WTC11 (cell line): ENCODE results near the gene PDE8A. TPM values are rescaled to one million over a fixed set of nuclear protein-coding genes. Genes with fewer than 3 reads are reported as not detected.

Experiments
- ATAC-seq: fragments of 200-7000 bp; cut with Tn5 transposase; 2 replicates; pipeline ENCODE4 v1.10.0; 2021; ENCODE audit warnings: mild to moderate bottlenecking, moderate library complexity
- CTCF ChIA-PET: fragments of 300-600 bp; sonication (Branson Sonifier 250); formaldehyde crosslinking; loops from one replicate; lab custom pipeline; 2021; ENCODE audit warnings: antibody characterized with exemption; lab: Charles Lee
- POLR2A ChIA-PET: fragments of 350-600 bp; sonication (Branson Sonifier 250); formaldehyde crosslinking; loops from one replicate; lab custom pipeline; 2021; ENCODE audit warnings: antibody characterized with exemption; lab: Charles Lee
- DNase-seq: peaks from one replicate; pipeline ENCODE4 v3.0.0; 2021; ENCODE audit warnings: low spot score
- H3K27ac Mint-ChIP-seq: 2 replicates; pipeline ENCODE4 v1.8.0; 2021; ENCODE audit warnings: mixed read lengths
- H3K27me3 Mint-ChIP-seq: 2 replicates; pipeline ENCODE4 v1.8.0; 2021; ENCODE audit warnings: low read depth, mild to moderate bottlenecking, moderate library complexity, mixed read lengths
- H3K36me3 Mint-ChIP-seq: 2 replicates; pipeline ENCODE4 v1.8.0; 2021; ENCODE audit warnings: mixed read lengths
- H3K4me1 Mint-ChIP-seq: 2 replicates; pipeline ENCODE4 v1.8.0; 2022; ENCODE audit warnings: mixed read lengths
- H3K4me3 Mint-ChIP-seq: 2 replicates; pipeline ENCODE4 v1.8.0; 2021; ENCODE audit warnings: mild to moderate bottlenecking, moderate library complexity, mixed read lengths
- H3K9me3 Mint-ChIP-seq: 2 replicates; pipeline ENCODE4 v1.8.0; 2021; ENCODE audit warnings: mixed read lengths
- CBFB ChIP-seq: sonication (generic); formaldehyde crosslinking; IDR thresholded peaks from 2 replicates; pipeline ENCODE4 v1.8.1; 2022; ENCODE audit warnings: mild to moderate bottlenecking, low read depth, missing genetic modification reagents
- ELF4 ChIP-seq: sonication (generic); formaldehyde crosslinking; IDR thresholded peaks from 2 replicates; pipeline ENCODE4 v1.8.1; 2022; ENCODE audit warnings: low read depth, mild to moderate bottlenecking, moderate library complexity, missing genetic modification reagents
- ESRRA ChIP-seq: sonication (generic); formaldehyde crosslinking; IDR thresholded peaks from 2 replicates; pipeline ENCODE4 v1.8.1; 2022; ENCODE audit warnings: mild to moderate bottlenecking, missing genetic modification reagents, borderline replicate concordance
- FOXK1 ChIP-seq: sonication (generic); formaldehyde crosslinking; IDR thresholded peaks from 2 replicates; pipeline ENCODE4 v1.8.0; 2022; ENCODE audit warnings: mild to moderate bottlenecking, moderate library complexity, missing genetic modification reagents
- FOXP1 ChIP-seq: sonication (generic); formaldehyde crosslinking; IDR thresholded peaks from 2 replicates; pipeline ENCODE4 v1.8.0; 2022; ENCODE audit warnings: missing genetic modification reagents, mild to moderate bottlenecking, moderate library complexity, borderline replicate concordance
- IRF2 ChIP-seq: sonication (generic); formaldehyde crosslinking; IDR thresholded peaks from 2 replicates; pipeline ENCODE4 v1.8.0; 2022; ENCODE audit warnings: low read depth, missing genetic modification reagents, borderline replicate concordance
- MXD4 ChIP-seq: fragments of 250-450 bp; sonication (Bioruptor Pico); IDR thresholded peaks from 2 replicates; pipeline ENCODE4 v1.8.0; 2021; ENCODE audit warnings: mild to moderate bottlenecking, moderate library complexity, borderline replicate concordance
- NFATC4 ChIP-seq: fragments of 250-450 bp; sonication (Bioruptor Pico); IDR thresholded peaks from 2 replicates; pipeline ENCODE4 v1.9.0; 2021; ENCODE audit warnings: mild to moderate bottlenecking
- RELA ChIP-seq: sonication (generic); formaldehyde crosslinking; IDR thresholded peaks from 2 replicates; pipeline ENCODE4 v1.8.1; 2022; ENCODE audit warnings: missing genetic modification reagents, mild to moderate bottlenecking, borderline replicate concordance
- TEAD4 ChIP-seq: sonication (generic); formaldehyde crosslinking; IDR thresholded peaks from 2 replicates; pipeline ENCODE4 v1.8.0; 2022; ENCODE audit warnings: mild to moderate bottlenecking, missing genetic modification reagents
- ZNF263 ChIP-seq: sonication (generic); formaldehyde crosslinking; IDR thresholded peaks from 2 replicates; pipeline ENCODE4 v1.8.1; 2022; ENCODE audit warnings: low read depth, mild to moderate bottlenecking, moderate library complexity, missing genetic modification reagents
- total RNA-seq: library from RNA; stranded (reverse); gene quantifications from 3 replicates; pipeline ENCODE4 v1.2.3, GENCODE V29; 2021
- TF ChIP-seq, protein P1 (sequence below): sonication (generic); formaldehyde crosslinking; IDR thresholded peaks from 2 replicates; pipeline ENCODE4 v1.8.1; 2023; ENCODE audit warnings: mild to moderate bottlenecking, missing genetic modification reagents, moderate library complexity
- TF ChIP-seq, protein P2 (sequence below): sonication (generic); formaldehyde crosslinking; IDR thresholded peaks from 2 replicates; pipeline ENCODE4 v1.8.0; 2023; ENCODE audit warnings: missing genetic modification reagents, mild to moderate bottlenecking, borderline replicate concordance
- TF ChIP-seq, protein P3 (sequence below): sonication (generic); formaldehyde crosslinking; IDR thresholded peaks from 2 replicates; pipeline ENCODE4 v1.8.1; 2022; ENCODE audit warnings: mild to moderate bottlenecking, missing genetic modification reagents, moderate library complexity, borderline replicate concordance
- TF ChIP-seq, protein P4 (sequence below): sonication (generic); formaldehyde crosslinking; IDR thresholded peaks from 2 replicates; pipeline ENCODE4 v1.8.0; 2022; ENCODE audit warnings: mild to moderate bottlenecking, missing genetic modification reagents
- TF ChIP-seq, protein P5 (sequence below): sonication (generic); formaldehyde crosslinking; IDR thresholded peaks from 2 replicates; pipeline ENCODE4 v1.8.1; 2022; ENCODE audit warnings: mild to moderate bottlenecking, moderate library complexity, missing genetic modification reagents
- TF ChIP-seq, protein P6 (sequence below): sonication (generic); formaldehyde crosslinking; IDR thresholded peaks from 2 replicates; pipeline ENCODE4 v1.8.0; 2023; ENCODE audit warnings: missing genetic modification reagents
- TF ChIP-seq, protein P7 (sequence below): sonication (generic); formaldehyde crosslinking; IDR thresholded peaks from 2 replicates; pipeline ENCODE4 v1.8.1; 2023; ENCODE audit warnings: mild to moderate bottlenecking, missing genetic modification reagents, moderate library complexity
- TF ChIP-seq, protein P8 (sequence below): sonication (generic); formaldehyde crosslinking; IDR thresholded peaks from 2 replicates; pipeline ENCODE4 v1.8.1; 2022; ENCODE audit warnings: missing genetic modification reagents, borderline replicate concordance

PDE8A gene
- total RNA-seq, 1 experiment from 2014 or later, result 13.9 TPM

DNA sequence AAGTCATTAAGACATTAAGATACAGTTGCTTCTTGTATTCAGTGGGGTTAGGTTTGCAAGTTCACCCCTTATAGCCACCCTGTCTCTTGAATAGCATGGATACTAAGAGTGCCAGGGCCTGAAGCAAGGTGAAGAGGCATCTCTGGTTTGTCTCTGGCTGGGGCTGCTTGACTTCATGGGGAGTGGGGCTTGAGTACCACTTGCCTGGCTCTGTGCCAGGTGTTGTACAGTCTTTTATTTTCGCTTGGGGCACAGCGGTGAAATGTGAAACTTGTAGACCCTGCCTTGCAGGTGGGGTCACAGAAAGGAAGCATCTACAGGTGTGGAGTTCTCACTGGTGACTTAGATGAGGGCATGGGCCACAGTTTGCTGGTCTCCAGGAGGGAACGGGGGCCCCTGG, 152.1 kb downstream of the PDE8A start (continued):
- TF ChIP-seq, protein P1, sequence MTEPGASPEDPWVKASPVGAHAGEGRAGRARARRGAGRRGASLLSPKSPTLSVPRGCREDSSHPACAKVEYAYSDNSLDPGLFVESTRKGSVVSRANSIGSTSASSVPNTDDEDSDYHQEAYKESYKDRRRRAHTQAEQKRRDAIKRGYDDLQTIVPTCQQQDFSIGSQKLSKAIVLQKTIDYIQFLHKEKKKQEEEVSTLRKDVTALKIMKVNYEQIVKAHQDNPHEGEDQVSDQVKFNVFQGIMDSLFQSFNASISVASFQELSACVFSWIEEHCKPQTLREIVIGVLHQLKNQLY (CRISPR knock-in tag), result no peak
- TF ChIP-seq, protein P2, sequence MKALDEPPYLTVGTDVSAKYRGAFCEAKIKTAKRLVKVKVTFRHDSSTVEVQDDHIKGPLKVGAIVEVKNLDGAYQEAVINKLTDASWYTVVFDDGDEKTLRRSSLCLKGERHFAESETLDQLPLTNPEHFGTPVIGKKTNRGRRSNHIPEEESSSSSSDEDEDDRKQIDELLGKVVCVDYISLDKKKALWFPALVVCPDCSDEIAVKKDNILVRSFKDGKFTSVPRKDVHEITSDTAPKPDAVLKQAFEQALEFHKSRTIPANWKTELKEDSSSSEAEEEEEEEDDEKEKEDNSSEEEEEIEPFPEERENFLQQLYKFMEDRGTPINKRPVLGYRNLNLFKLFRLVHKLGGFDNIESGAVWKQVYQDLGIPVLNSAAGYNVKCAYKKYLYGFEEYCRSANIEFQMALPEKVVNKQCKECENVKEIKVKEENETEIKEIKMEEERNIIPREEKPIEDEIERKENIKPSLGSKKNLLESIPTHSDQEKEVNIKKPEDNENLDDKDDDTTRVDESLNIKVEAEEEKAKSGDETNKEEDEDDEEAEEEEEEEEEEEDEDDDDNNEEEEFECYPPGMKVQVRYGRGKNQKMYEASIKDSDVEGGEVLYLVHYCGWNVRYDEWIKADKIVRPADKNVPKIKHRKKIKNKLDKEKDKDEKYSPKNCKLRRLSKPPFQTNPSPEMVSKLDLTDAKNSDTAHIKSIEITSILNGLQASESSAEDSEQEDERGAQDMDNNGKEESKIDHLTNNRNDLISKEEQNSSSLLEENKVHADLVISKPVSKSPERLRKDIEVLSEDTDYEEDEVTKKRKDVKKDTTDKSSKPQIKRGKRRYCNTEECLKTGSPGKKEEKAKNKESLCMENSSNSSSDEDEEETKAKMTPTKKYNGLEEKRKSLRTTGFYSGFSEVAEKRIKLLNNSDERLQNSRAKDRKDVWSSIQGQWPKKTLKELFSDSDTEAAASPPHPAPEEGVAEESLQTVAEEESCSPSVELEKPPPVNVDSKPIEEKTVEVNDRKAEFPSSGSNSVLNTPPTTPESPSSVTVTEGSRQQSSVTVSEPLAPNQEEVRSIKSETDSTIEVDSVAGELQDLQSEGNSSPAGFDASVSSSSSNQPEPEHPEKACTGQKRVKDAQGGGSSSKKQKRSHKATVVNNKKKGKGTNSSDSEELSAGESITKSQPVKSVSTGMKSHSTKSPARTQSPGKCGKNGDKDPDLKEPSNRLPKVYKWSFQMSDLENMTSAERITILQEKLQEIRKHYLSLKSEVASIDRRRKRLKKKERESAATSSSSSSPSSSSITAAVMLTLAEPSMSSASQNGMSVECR (CRISPR knock-in tag), result no peak
- TF ChIP-seq CBFB (CRISPR knock-in tag) (no peak), MXD4 (CRISPR knock-in tag) (no peak)
- TF ChIP-seq, protein P3, sequence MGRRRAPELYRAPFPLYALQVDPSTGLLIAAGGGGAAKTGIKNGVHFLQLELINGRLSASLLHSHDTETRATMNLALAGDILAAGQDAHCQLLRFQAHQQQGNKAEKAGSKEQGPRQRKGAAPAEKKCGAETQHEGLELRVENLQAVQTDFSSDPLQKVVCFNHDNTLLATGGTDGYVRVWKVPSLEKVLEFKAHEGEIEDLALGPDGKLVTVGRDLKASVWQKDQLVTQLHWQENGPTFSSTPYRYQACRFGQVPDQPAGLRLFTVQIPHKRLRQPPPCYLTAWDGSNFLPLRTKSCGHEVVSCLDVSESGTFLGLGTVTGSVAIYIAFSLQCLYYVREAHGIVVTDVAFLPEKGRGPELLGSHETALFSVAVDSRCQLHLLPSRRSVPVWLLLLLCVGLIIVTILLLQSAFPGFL (CRISPR knock-in tag), result no peak

DNA sequence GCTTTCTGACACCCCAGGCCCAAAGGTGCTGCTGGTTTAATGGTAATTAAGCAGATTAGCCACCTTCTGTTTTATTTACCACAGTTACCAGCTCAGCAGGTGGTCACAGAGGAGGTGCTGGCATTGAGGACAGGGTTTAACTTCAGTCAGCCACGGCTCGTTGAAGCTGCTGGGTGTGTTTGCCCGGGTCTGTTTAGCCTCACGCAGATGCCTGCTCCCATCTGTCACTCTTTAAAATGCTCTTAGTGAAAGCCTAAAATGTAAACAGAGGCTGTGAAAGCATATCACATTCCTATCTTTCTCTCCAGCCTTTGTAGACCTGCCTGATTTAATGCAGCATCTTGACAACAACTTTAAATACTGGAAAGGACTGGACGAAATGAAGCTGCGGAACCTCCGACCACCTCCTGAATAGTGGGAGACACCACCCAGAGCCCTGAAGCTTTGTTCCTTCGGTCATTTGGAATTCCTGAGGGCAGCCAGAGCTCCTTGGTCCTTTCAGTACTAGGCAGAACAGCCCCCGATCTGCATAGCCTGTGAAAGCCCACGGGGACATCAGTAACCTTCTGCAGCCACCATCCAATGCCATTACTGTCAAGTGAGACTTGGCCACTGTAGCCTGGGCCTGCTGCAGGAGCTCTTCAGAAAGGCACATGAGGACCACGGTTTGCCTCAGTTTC, 156.0 kb downstream of the PDE8A start:
- Mint-ChIP-seq H3K36me3 (peaks cover 5% of the 10 kb centered on the region), H3K27ac (no peak overlapping the region), H3K4me3 (no peak overlapping the region), H3K4me1 (peaks cover 15% of the 10 kb centered on the region), H3K9me3 (no peaks in the 10 kb centered on the region; the same call in 1 of the 2 replicates), H3K27me3 (no peaks in the 10 kb centered on the region)
- ChIA-PET POLR2A (no interaction called here), CTCF (interaction anchor here (1.6 kb wide), 1 partner anchor 31 kb away, joined by 9 read pairs; no protein-coding TSS in a partner anchor)
- TF ChIP-seq FOXP1 (CRISPR knock-in tag) (no peak), ZNF263 (CRISPR knock-in tag) (no peak), IRF2 (CRISPR knock-in tag) (no peak), ELF4 (CRISPR knock-in tag) (no peak), ESRRA (CRISPR knock-in tag) (no peak)
- TF ChIP-seq, protein P4, sequence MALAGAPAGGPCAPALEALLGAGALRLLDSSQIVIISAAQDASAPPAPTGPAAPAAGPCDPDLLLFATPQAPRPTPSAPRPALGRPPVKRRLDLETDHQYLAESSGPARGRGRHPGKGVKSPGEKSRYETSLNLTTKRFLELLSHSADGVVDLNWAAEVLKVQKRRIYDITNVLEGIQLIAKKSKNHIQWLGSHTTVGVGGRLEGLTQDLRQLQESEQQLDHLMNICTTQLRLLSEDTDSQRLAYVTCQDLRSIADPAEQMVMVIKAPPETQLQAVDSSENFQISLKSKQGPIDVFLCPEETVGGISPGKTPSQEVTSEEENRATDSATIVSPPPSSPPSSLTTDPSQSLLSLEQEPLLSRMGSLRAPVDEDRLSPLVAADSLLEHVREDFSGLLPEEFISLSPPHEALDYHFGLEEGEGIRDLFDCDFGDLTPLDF, result no peak
- TF ChIP-seq, protein P1 (CRISPR knock-in tag), result no peak
- DNase-seq (no peak), ATAC-seq (peak; percentile 48)

DNA sequence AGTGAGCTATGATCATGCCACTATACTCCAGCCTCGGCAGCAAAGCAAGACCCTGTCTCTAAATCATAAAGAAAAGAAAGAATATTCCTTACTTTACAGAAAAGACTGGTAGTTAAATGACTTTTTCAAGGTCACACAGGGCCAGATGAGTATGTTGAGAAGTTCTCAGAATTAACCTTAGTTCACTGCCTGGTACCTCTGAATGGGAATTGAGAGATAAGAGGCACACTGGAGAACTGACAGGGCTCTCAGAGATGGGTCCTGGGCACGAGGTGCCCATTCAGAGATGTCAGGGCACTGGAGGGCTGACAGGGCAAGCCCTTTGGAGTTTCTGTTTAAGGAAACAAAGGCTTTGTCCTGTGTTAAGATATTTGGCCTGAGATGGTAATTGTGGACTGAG, 157.7 kb downstream of the PDE8A start:
- ChIA-PET CTCF (no interaction called here), POLR2A (no interaction called here)
- ATAC-seq (no peak), DNase-seq (no peak)
- H3K27ac Mint-ChIP-seq, result no peak overlapping the region
- peaks cover 15% of the 10 kb centered on the region for H3K4me1 Mint-ChIP-seq
- peaks cover under 1% of the 10 kb centered on the region; the same call in 1 of the 2 replicates for H3K9me3 Mint-ChIP-seq
- H3K27me3 Mint-ChIP-seq, result no peaks in the 10 kb centered on the region
- no peaks in the 10 kb centered on the region for H3K36me3 Mint-ChIP-seq
- H3K4me3 Mint-ChIP-seq, result no peak overlapping the region
- no peak for TF ChIP-seq NFATC4 (CRISPR knock-in tag)
- TF ChIP-seq RELA, result no peak
- TF ChIP-seq, protein P5, sequence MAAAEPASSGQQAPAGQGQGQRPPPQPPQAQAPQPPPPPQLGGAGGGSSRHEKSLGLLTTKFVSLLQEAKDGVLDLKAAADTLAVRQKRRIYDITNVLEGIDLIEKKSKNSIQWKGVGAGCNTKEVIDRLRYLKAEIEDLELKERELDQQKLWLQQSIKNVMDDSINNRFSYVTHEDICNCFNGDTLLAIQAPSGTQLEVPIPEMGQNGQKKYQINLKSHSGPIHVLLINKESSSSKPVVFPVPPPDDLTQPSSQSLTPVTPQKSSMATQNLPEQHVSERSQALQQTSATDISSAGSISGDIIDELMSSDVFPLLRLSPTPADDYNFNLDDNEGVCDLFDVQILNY (CRISPR knock-in tag), result no peak
- TF ChIP-seq FOXK1 (CRISPR knock-in tag), result no peak
- TF ChIP-seq, protein P6, sequence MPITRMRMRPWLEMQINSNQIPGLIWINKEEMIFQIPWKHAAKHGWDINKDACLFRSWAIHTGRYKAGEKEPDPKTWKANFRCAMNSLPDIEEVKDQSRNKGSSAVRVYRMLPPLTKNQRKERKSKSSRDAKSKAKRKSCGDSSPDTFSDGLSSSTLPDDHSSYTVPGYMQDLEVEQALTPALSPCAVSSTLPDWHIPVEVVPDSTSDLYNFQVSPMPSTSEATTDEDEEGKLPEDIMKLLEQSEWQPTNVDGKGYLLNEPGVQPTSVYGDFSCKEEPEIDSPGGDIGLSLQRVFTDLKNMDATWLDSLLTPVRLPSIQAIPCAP (CRISPR knock-in tag), result no peak
- no peak for TF ChIP-seq TEAD4 (CRISPR knock-in tag)
- TF ChIP-seq, protein P7, sequence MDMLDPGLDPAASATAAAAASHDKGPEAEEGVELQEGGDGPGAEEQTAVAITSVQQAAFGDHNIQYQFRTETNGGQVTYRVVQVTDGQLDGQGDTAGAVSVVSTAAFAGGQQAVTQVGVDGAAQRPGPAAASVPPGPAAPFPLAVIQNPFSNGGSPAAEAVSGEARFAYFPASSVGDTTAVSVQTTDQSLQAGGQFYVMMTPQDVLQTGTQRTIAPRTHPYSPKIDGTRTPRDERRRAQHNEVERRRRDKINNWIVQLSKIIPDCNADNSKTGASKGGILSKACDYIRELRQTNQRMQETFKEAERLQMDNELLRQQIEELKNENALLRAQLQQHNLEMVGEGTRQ (CRISPR knock-in tag), result no peak
- TF ChIP-seq, protein P8, sequence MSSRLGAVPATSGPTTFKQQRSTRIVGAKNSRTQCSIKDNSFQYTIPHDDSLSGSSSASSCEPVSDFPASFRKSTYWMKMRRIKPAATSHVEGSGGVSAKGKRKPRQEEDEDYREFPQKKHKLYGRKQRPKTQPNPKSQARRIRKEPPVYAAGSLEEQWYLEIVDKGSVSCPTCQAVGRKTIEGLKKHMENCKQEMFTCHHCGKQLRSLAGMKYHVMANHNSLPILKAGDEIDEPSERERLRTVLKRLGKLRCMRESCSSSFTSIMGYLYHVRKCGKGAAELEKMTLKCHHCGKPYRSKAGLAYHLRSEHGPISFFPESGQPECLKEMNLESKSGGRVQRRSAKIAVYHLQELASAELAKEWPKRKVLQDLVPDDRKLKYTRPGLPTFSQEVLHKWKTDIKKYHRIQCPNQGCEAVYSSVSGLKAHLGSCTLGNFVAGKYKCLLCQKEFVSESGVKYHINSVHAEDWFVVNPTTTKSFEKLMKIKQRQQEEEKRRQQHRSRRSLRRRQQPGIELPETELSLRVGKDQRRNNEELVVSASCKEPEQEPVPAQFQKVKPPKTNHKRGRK, result no peak
